ENCODE measurements around the gene BEND3.
"Not testable (repeated sequence)": the region's sequence is repeated elsewhere in the genome, so short reads cannot be mapped to it uniquely, and the experiment has no call there.

BEND3 gene

DNA sequence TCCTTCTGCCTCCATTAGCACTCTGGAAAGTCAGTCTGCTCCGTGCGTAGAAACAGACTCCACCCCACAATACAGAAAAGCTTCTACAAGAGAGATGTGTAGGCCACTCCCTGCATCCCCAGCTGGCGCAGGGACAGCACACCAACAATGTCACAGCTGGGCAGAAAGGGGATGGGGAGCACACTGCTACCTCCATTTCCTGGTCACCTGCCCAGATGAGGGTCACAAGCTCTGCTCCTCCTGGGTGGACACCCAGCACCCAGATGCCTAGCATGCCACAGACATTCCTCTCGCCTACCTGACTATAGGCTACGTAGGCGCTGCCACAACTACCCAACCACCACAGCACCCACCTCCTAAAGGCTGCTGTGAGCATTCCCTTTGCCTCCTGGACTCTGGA, 12.2 kb downstream of the BEND3 start:
- TF ChIP-seq, protein P1, sequence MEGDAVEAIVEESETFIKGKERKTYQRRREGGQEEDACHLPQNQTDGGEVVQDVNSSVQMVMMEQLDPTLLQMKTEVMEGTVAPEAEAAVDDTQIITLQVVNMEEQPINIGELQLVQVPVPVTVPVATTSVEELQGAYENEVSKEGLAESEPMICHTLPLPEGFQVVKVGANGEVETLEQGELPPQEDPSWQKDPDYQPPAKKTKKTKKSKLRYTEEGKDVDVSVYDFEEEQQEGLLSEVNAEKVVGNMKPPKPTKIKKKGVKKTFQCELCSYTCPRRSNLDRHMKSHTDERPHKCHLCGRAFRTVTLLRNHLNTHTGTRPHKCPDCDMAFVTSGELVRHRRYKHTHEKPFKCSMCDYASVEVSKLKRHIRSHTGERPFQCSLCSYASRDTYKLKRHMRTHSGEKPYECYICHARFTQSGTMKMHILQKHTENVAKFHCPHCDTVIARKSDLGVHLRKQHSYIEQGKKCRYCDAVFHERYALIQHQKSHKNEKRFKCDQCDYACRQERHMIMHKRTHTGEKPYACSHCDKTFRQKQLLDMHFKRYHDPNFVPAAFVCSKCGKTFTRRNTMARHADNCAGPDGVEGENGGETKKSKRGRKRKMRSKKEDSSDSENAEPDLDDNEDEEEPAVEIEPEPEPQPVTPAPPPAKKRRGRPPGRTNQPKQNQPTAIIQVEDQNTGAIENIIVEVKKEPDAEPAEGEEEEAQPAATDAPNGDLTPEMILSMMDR (IDR thresholded peaks at IDR 0.05; ENCODE audit: low read depth, low read length): no peak
- DNase-seq (ENCODE audit: low read depth in 2 of 2): no peak
- H3K4me3 ChIP-seq (replicated peaks in 1 of 2; ENCODE audit: low read depth in 2 of 2, low read length in 2 of 2): no peak overlapping the region

DNA sequence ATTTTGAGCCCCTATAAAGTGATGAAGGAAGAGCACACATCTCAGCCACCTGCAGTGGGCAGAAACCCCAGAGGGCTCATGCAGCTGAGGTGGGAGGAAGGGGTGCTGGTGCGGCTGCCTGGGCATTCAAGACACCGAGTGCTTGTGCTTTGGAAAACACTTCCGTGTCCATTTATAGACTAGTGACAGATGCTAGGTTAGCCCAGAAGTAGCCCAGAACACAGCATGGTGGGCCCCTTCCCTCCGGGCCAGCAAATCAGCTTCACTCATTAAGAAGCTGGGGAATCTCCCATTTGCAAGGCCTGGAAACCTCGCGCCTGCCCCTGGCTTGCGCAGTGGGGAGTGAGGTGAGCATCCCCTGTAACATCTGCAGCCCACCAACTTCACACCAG, 12.9 kb downstream of the BEND3 start:
- TF ChIP-seq, protein P1 (IDR thresholded peaks at IDR 0.05; ENCODE audit: low read depth, low read length): no peak
- no peak for DNase-seq (ENCODE audit: low read depth in 2 of 2)
- no peak overlapping the region for H3K4me3 ChIP-seq (replicated peaks in 1 of 2; ENCODE audit: low read depth in 2 of 2, low read length in 2 of 2)

DNA sequence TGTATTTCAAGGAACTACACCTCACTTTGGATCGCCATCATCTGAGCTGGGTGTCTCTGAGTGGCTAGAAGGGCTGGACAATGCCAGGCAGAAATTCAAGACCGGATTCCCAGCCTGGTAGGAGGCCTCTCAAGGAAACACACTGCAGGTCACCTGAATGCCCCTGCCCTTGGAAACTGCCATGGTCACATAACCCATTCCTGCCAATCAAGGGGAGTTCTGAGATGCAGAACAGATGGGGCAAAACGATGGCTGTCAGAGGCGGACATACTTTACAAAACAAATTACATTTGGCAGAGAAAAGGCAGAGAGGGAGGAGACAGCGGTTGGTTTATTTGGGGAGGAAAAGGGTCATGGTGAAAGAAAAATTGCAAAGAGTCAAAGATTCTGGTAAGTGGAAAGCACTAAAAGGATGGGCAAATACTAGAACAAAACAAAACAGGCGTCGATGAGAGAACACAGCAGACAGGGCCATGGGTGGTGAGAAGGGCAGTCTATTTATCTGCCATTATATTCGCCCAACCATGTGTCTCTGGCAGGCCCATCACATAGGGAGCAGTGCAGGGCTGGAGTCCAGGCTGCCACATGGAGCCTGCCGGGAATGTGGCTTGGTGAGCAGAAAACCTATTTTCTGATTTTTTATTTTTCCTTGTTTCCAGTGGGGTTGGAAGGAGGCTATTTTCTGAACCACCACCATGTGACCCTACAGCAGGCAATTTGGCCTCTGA, 13.5 kb downstream of the BEND3 start:
- H3K4me3 ChIP-seq (replicated peaks in 1 of 2; ENCODE audit: low read depth in 2 of 2, low read length in 2 of 2): no peak overlapping the region
- TF ChIP-seq, protein P1 (IDR thresholded peaks at IDR 0.05; ENCODE audit: low read depth, low read length): no peak
- no peak for DNase-seq (ENCODE audit: low read depth in 2 of 2)

DNA sequence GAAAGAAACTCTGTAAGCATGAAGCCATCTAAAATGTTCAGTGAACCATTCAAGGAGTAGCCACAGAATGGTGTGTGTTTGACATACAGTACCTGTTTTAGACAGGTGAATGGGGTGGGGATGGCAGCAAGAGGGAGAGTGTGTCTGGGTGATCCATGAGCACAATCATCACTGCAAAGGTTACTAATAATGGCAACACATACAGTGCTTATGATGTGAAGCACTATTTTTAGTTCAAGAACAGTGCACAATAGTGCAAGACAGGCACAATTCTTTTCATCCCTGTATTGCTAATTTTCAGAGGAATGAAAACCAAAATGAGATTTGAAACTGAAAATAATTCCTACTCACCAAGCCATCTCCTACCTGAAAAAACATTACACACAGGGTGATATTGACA, 14.1 kb downstream of the BEND3 start:
- H3K4me3 ChIP-seq (replicated peaks in 1 of 2; ENCODE audit: low read depth in 2 of 2, low read length in 2 of 2): no peak overlapping the region
- no peak for DNase-seq (ENCODE audit: low read depth in 2 of 2)
- TF ChIP-seq, protein P1 (IDR thresholded peaks at IDR 0.05; ENCODE audit: low read depth, low read length): no peak

DNA sequence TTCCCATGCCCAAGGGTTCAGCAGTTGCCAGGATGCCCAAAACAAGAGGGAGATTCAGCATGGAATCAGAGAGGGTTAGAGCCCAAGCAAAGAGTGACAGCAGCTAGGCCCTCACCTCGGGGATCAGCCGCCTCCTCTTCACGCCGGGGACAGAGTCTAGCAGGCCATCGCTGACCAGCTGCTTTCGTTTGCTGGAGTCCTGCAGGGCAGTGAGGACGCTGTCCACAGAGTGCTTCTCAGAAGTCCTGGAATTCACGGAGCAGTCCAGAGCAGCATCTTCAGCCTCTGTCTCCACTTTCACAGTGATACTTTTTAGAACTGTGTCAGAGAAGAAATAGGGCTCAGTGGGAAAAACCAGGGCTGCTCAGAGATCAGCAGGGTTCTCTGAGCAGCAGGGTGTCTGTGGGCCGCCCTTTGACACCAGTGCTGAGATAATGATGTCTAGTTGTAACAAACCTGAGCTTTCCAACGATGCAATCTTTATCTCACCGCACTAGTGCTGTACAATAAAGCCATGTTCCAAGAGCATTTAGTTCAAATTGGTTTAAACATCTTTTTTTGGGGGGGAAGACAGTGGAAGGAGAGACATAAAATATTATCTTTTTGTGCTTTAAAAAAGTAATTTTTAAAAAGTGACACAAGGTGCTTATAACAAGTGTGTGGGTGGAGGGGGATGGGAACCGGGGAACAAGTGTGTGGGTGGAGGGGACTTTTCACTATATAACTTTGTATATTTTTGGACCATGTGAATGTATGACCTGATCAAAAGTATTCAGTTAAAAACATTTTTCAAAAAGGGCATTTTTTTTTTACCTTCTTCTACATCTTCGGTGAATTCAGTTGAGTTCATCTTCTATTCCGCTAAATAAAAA, 16.6 kb downstream of the BEND3 start:
- TF ChIP-seq, protein P1 (IDR thresholded peaks at IDR 0.05; ENCODE audit: low read depth, low read length): no peak
- DNase-seq (ENCODE audit: low read depth in 2 of 2): no peak
- H3K4me3 ChIP-seq (replicated peaks in 1 of 2; ENCODE audit: low read depth in 2 of 2, low read length in 2 of 2): no peak overlapping the region

DNA sequence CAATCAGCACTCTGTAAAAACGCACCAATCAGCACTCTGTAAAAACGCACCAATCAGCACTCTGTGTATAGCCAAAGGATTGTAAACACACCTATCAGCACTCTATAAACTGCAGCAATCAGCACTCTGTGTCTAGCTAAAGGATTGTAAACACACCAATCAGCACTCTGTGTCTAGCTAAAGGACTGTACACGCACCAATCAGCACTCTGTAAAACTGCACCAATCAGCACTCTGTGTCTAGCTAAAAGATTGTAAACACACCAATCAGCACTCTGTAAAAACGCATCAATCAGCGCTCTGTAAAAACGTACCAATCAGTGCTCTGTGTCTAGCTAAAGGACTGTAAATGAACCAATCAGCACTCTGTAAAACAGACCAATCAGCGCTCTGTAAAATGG, 30.9 kb downstream of the BEND3 start:
- DNase-seq (ENCODE audit: low read depth in 2 of 2); H3K4me3 ChIP-seq (replicated peaks in 1 of 2; ENCODE audit: low read depth in 2 of 2, low read length in 2 of 2): not testable (repeated sequence)

DNA sequence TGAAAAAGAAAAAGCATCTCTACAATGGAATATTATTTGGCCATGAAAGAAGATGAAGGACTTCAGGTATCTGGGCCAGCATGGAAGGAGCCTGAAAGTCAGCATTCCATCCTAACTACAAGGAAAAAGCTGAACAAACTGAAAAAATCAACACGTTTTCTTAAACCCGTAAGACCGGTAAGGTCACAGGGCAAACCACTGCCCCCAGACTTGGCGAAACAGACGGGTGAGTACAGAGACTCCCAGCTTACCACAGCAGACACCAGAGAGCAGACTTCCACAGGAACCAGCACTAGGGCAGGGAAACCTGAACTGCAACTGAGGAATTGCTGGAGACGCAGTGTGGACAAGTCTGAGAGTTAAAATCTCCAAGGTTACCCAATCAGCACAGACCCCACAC, 31.4 kb downstream of the BEND3 start:
- TF ChIP-seq, protein P1 (IDR thresholded peaks at IDR 0.05; ENCODE audit: low read depth, low read length): no peak
- no peak overlapping the region for H3K4me3 ChIP-seq (replicated peaks in 1 of 2; ENCODE audit: low read depth in 2 of 2, low read length in 2 of 2)
- no peak for DNase-seq (ENCODE audit: low read depth in 2 of 2)
